H4 (cell line): ENCODE data around the gene TEX26. TPM values are rescaled to one million over a fixed set of nuclear protein-coding genes. Genes with fewer than 3 reads are reported as not detected.

Source experiments
- DNase-seq: peaks from one replicate; pipeline ENCODE4 v3.0.0-alpha.2; 2015; ENCODE audit warnings: low spot score
- total RNA-seq: library from RNA; depleted of rRNA; stranded (reverse); fragments of >200 nt; shearing (Covaris generic); gene quantifications from 2 replicates; pipeline ENCODE4 v1.2.3, GENCODE V29; 2014

The TEX26 gene
- total RNA-seq, 1 experiment from 2014 or later, result not detected

DNA sequence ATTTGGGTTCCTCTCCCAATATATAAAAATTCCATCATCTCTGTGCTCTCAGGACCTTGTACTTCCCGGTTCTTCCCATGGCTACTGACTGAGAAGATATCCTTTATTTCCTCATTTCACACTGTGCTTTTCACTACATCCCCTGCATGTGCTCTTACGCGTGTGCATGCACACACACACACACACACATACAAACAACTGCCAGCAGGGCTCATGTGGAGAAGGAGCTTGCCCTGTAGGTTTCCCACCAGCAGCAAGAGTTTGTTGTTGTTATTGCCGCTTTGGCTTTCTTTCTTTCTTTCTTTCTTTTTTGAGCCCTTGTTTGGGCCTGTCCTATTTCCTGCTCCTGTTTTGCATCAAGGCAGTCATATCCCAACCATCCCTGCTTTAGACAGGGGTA, 43.6 kb downstream of the TEX26 start:
- DNase-seq, result no peak

DNA sequence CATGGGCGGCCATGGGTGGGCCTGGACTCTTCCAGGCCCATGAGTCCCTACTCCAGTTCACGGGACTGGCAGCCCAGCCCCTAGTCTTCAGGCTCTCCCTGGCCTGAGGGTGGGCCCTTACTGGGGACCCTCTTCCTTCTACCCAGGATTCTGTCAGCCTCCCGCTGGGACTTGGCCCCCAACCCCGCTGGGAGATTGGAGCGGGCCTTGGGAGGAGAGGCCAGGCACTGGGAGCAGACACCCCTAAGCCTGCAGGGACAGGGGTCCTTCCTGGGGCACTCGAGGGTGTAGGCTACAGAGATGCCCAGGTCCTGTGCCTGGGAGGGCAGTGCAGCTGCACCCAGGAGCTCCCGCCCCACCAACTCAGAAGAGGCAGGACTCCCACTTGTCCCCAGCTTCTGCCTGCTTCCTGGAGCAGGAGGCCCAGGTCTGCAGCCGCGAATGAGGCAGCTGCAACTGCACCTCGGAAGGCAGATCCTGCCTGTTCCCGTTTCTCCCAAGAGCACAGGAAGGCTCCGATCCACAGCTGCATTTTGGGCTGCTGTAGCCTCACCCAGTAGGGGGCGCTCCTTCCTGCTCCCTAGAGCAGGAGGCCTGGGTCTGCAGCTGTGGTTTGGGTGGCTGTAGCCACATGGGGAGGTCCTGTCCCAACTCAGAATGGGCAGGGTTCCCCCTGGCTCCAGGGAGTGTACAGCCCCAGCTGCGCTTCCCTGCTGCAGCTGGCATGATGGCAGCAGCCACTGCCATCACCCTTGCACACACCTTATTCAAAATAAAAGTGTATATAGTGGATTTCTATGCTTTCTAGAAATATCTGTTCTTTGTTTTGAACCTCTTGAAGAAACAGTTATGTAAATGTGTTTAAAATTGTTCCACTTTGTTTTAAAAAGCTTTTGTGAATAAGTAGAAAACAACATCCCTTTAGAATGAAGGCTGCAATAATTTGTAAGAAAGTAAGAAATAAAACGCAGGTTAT, 46.8 kb downstream of the TEX26 start:
- DNase-seq, result no peak

DNA sequence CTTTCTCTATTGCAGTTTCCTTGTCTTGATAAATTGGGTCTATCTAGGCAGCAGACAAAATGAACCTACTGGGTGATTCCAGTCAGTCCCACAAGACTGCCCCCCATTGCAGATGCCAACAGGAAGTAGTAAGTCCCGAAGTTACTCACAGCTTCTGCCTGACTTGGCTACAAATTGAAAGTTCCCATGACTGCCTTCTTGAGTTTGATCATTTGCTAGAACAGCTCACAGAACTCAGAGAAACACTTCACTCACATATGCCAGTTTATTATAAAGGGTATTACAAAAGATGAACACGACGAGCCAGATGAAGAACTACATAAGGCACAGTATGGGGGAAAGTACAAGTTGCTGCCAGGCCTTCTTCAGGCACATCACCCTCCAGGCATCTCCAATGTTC, 50.0 kb downstream of the TEX26 start:
- DNase-seq, result no peak

DNA sequence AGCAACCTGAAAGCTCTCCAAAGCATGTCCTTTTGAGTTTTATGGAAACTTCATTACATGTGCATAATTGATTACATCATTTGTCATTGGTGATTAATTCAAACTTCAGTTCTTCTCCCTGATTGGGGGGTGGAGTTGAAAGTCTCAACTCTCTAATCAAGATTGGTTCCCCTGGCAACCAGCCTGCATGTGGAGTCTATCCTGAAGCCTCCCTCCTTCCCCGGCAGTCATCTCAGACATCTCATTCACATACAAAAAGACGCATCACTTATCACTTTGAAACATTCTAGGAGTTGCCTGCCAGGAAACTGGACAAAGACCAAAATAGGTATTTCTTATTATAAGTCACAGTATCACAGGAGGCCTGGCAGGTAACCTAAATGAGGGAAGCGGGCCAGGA, 50.5 kb downstream of the TEX26 start:
- no peak for DNase-seq

DNA sequence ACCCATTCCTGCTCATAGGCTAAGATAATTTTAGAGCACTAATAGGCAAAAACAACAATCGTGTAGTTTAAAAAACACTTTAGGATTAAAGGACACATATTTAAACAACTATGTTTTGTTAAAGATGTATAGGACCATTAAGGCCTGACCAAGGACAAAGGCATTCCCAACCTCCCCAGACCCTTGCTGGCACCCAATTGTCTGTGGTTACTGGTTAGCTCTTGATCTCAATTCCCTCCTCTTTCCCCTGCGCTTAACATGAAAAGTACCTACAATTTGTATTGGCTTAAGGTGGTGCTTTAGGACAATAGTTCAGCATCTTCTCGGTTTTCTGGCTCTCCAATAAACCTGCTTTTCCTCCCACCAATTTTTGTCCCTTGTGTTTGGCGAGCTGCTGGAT, 51.0 kb downstream of the TEX26 start:
- DNase-seq, result no peak

DNA sequence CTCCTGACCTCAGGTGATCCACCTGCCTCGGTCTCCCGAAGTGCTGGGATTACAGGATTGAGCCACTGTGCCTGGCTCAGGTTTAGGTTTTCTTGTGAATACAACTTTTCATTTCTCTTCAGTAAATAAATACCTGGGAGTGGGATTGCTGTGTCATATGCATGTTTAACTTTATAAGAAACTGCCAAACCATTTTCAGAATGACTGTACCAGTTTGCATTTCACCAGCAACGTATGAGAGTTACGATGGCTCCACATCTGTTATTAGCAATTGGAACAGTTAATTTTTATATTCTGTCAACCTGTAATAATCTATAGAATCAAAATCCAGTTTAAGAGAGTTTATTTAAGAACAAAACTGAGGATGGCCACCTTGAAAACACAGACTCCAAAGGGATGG, 52.2 kb downstream of the TEX26 start:
- DNase-seq, result no peak

DNA sequence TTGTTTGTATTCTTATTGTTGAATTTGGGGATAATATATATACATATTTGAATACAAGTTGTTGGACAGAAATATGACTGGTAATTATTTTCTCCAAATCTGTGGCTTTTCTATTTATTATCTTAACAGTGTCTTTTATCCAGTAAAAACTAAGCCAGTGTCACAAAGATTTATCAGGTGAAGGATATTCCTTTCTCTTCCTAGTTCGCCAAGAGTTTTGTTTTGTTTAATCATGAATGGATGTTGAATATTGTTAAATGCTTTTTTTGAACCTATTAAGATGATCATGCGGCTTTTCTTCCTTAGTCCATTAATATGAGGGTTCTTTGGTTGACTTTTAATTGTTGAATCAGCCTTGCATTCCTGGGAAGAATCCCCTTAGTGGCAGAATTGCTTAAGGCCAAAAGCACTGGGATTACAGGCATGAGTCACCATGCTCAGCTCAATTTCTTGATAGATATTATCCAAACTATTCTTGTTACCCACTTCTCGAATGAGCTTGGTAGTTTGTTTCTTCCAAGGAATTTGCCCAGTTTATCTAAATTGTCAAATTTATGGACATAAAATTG, 53.3 kb downstream of the TEX26 start:
- no peak for DNase-seq

DNA sequence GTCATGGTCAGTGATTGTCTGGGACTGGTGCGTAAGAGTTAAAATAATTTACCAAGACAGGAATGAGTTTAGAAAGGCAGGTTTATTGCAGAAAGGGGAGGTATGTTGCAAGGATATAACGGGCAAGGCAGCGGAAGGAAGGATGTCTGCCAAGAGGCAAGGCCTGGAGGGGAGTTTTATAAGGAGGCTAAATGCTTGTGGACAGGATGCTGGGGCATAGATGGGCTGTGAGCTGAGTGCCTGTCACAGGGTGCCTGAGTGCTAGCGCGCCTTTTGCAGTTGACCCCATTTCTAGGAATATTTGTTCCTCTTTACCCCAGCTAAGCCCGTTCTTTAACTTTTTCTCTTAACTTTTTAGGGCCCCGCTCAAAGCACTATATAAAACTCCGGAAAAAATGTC, 58.7 kb downstream of the TEX26 start:
- no peak for DNase-seq

DNA sequence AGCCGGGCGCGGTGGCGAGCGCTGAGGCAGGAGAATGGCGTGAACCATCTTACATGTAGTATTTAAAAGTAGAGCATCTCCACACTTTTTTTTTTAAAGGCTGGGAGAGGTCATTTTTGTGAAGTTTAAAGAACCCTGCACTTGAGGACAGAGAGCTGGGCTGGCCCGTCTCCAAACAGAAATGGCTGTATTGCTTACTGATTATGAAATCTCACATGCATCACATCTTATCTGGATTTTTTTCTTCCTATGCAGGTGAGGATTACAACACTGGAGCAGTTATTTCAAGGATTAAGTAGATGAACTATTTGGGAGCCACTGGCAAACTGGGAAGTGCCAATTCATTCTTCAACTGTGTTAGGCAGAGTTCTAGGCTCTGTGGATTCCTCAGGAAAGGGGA, 59.5 kb downstream of the TEX26 start:
- DNase-seq, result no peak

DNA sequence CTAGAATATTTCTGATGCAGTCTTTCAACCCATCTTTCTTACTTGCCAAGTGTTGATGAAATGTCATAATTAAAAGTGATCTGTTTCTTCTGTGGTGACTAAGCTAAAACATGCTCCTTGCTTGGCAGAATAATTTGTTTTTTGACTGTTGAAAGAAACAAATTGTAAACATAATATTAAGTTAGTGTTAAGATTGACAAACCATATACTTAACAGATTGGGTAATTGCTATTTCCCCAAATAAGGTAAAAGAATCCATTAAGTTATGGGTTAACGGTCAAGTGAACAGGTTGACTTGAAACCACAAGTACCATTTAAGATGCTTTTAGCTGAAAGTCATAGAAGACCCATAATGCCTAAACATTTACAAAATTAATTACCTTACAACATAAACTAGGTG, 62.9 kb downstream of the TEX26 start:
- no peak for DNase-seq

DNA sequence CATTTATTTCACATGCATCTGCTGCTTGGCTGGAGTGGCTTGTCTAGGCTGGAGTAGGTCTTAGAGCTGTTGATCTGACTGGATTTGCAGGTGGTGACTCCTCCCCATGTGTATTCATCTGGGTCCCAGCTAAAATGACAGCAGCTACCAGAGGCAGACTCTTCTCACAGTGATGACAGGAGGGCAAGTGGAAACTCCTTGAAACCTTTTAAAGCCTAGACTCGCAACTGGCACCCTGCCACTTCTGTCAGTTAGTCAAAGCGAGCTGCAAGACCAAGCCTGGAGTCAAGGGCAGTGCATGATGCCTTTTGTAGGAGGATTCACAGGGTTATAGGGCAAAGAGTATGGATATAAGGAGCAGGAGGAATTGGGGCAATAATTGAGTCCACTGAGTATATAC, 65.2 kb downstream of the TEX26 start:
- DNase-seq, result no peak

DNA sequence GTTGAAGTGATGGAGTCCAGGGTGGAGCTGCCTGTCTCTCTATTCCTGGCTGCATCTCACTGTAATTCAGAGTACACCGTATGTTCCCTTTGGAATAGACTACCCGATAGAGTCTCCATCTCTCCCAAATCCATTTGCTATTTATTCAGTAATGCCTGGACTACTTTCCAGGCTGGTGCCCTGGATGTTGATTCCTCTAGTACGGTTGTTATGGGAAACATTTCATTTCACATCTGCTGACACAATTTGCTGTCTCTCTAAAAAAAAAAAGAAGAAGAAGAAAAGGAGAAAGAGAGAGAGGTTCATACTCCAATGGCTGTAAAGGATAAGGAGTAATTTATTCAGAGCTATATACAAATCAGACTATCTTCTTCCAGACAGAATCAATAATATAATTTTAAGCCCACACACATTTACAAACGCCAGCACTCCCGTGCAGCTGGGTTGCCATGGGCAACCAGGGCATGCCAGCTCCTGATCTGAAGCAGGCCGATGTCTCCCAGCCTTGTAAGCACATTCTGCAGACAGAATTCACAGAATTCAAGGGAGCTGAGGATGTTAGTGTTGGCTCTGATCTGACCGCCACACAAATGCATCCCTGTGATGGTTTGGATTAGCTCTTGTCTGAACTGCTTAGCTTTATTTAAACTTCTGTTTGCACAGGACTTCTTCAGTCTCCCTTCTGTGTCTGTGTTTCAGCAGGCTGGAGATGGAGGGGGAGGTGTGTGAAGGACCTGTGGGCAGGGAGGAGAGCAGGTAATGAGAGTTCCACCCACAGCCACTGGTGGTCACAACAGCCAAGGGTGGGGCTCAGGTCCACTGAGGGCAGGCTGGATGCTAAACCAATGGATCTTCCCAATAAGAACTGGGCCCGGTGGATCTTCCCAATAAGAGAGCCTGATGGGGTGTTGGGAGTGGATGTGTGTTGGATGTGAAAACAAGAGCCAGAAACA, 66.0 kb downstream of the TEX26 start:
- no peak for DNase-seq

DNA sequence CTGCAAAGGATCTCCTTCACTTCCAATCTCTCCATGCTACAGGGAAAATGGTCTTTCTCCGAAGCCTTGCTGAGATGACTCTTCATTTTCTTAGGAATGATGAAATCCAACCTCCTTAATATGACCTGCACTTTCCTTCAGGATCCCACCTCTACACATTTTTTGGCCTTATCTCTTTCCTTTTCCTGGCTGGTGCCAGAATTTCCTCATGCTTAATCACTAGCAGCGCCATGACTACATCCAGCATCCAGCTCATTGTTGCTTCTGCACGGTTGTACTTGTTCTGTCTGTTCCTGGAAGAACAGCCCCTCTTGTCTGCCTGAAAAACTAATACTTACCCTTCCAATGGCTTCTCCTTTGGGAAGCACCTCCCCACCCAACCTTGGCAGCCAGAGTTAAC, 68.4 kb downstream of the TEX26 start:
- DNase-seq, result no peak

DNA sequence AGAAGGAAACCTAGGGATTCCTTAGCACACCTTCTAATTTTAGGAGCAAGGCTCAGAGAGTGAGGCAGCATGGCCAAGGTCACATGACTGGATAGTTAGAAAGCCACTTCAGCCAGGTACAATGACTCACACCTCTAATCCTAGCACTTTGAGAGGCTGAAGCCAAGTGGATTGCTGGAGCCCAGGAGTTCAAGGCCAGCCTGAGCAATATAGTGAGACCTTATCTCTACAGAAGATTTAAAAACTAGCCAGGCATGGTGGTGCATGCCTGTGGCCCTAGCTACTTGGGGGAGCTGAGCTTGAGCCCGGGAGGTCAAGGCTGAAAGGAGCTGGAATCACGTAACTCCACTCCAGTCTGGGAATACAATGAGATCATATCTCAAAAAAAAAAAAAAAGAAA, 69.2 kb downstream of the TEX26 start:
- DNase-seq, result no peak

DNA sequence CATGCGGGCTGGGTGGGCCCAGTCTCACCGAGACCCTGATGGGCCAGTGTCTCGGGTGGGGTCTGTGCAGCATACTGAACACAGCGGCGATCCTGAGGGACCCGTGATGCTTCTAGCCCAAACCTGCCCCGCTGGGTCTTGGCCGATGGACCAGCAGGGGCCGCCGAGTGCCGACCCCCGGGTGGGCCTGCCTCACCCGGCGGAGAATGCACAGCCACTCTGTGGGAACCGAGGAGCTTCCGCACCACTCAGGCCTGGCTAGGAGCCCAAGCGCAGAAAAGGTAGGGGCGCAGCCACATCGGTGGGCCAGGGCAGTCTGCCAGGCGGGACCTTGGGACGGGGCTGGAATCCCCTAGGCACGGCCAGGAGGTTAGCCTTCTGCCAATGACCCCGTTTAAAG, 72.6 kb downstream of the TEX26 start:
- no peak for DNase-seq

DNA sequence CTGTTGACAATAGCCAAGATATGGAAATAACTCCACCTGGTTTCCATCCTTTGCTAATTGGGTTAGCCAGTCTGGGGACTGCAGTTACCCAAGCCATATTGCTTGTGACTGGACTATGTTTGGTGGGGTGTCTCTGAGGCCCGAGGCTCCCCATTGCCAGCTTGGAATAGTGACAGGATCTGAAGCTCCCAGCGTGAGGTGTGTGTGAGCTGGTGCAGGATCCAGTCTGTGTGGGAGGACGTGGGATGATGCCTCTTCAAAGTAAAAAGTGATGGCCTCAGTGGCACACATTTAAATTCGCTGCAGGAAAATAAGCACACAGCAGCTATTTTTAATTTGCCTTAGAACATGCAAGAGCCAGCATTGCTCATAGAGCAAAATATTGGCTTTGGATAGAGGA, 75.0 kb downstream of the TEX26 start:
- no peak for DNase-seq

DNA sequence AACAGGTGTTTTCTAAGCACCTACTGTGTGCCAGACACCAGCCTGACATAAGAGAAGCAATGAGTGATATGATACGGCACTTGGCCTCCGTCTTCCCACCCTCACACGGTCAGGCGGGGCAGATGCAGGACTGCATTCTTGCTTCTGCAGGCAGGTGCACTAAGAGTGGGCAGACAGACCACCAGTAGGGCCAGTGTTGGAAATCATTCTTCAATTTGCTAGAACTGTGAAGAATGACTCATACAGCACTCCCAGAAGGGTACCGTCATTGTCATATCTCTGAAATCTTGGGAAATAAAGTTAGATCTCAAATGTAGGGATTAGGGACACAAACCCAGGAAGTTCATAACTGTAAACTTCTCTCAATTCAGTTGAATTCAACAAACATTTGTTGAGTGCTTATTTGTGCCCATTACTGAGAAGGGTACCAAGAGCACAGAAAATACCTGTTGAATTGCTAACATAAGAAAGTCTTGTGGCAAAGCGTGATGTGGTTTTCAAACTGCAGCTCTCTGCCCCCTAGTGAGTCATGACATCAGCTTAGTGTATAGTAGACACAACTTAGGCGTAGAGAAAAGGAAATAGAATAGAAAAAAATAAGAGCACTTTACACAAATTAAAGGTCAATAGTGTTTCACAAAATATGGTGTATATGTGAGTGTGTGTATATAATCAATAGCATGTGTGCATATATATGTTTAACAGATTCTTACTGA, 76.1 kb downstream of the TEX26 start:
- peak; percentile 13 for DNase-seq

DNA sequence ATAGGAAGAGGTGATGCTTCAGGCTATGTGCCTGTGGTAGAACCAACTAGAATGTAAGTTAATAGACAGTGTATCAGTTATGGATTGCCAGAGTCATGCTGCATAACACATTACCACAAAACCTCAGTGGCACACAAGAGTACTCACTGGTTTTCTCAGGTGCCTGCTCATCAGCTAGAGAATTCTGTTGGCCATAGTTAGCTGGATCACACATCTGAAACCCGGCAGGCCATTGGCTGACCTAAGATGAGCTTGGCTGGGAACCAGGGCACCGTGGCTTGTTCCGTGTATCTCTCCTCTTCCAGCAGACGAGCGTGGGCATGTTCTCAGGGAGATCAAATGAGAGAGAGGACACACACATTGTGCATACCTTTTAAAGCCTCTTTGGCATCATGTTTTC, 76.7 kb downstream of the TEX26 start:
- no peak for DNase-seq

DNA sequence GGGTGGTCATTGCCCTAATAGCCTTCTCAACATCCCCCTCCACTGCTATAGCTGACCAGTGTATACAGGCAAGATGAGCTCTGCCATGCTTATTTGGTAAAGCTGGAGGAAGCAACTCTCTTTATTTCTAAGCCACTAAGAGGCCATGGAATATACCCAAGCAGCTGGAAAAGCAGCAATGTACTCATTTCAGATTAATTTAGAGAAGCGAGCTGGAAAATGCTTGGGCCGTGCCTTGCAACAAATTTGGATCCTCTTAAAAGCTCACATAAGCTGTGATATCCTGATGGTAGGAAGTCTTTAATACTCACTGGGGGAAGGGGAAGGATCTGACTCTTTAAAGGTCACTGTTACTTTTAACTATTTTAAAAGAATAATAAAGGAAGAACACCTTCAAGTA, 77.8 kb downstream of the TEX26 start:
- DNase-seq, result no peak

DNA sequence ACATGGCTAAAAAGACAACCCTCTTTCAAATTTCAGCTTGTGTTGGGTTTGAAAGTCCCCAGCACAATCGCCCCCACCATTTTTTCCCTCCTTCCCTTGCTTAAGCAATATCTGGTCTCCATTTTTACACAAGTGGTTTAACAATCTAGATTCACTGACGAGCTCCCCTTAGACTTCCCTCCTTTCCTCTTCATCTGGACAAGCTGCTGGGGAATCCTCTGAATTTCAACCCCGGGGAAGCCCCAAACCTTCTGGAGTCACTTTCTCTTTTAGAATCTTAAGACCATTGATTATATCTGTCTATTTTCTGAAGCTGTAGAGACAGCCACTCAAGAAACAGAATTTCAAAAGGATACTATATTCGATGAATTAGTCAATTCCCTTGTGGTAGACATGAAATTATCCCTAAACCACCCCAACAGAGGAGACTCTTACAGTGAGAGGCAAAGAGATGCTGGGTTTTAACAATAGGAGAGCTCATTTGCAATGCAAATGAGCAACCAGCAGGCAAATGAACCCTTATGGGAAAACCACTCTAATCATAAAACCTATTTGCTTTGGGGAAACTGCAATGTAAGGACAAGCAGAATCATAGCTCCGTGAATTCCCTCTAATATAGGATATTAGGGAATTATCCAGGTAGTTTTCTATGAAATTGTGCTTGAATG, 78.9 kb downstream of the TEX26 start:
- DNase-seq, result no peak
